ENCODE results near the gene DPP6.
"Not testable (repeated sequence)": the region's sequence is repeated elsewhere in the genome, so short reads cannot be mapped to it uniquely, and the experiment has no call there.

The DPP6 gene

GRCh38 chr7:154666768-154667167 lies 614.6 kb downstream of the DPP6 start:
- DNase-seq (ENCODE audit: low spot score): no peak

- DNase-seq (ENCODE audit: low spot score): no peak
These were observed 620.6 kb downstream of the DPP6 start for GRCh38 chr7:154672659-154673415.

- DNase-seq (ENCODE audit: low spot score): no peak
These were observed 622.0 kb downstream of the DPP6 start for GRCh38 chr7:154674191-154674590.

DNA sequence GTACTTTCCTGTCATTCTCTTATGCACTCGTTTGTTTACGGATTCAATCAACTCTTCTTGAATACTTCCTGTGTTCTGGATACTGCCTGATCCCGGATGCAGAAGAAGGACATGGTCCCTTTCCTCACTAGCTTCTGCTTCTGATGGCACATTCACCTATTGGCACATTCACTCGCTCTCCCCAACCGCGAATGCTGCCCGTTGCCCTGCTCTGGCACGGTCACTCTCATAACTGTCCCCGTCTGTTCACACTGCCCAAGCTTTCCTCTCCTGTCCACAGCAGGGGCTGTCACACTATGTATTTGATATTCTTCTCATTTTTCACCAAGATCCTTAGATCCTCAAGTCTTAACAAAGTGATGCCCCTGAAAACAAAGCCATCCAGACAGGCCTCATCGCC lies 623.4 kb downstream of the DPP6 start:
- no peak for DNase-seq (ENCODE audit: low spot score)

DNA sequence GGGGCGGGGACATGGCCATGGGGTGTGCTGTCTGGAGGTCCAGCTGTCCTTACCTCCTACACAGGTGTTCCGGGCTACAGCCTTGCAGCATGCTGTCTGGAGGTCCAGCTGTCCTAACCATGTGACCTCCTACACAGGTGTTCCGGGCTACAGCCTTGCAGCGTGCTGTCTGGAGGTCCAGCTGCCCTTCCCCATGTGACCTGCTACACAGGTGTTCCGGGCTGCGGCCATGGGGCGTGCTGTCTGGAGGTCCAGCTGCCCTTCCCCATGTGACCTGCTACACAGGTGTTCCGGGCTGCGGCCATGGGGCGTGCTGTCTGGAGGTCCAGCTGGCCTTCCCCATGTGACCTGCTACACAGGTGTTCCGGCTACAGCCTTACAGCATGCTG lies 623.8 kb downstream of the DPP6 start:
- DNase-seq (ENCODE audit: low spot score): not testable (repeated sequence)

DNA sequence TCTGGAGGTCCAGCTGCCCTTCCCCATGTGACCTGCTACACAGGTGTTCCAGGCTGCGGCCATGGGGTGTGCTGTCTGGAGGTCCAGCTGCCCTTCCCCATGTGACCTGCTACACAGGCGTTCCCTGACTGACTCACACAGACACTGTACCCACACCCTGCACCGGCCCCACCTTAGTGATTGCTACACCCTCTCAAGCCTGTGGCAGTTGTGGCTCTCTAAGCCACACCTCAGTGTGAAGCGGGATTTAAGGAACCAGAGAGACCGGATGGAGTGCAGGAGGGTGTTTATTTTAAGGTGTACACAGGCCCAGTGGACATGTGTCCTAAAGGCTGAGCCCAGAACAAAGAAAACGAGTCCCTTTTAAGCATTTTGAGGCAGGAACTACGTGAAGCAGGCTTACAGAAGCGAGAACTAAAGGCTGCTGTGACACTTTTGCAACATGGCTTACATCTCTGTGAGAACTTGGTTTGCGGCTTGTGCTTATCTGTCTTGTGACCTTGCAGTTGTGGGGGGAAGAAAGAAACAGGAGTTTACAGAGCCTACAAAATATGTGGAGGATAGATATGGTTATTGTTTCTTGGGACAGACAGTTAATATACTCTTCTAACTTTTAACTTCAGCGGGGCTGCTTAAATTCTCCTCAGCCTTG lies 624.4 kb downstream of the DPP6 start:
- DNase-seq (ENCODE audit: low spot score): no peak

- no peak for DNase-seq (ENCODE audit: low spot score)
These were observed 625.3 kb downstream of the DPP6 start for GRCh38 chr7:154677454-154677853.

DNA sequence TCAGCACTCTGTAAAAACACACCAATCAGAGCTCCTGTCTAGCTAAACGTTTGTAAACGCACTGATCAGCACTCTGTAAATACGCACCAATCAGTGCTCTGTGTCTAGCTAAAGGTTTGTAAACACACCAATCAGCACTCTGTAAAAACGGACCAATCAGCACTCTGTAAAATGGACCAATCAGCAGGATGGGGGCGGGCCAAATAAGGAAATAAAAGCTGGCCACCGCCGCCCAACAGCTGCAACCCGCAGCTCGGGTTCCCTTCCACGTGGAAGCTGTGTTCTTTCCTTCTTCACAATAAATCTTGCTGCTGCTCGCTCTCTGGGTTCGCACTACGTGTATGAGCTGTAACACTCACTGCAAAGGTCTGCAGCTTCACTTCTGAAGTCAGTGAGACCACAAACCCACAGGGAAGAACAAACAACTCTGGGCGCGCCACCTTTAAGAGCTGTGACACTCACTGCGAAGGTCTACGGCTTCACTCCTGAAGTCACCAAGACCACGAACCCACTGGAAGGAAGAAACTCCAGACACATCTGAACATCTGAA lies 625.9 kb downstream of the DPP6 start:
- DNase-seq (ENCODE audit: low spot score): not testable (repeated sequence)

- DNase-seq (ENCODE audit: low spot score): no peak
These were observed 627.3 kb downstream of the DPP6 start for GRCh38 chr7:154679379-154680053.

GRCh38 chr7:154680894-154681659 lies 628.9 kb downstream of the DPP6 start:
- no peak for DNase-seq (ENCODE audit: low spot score)

DNA sequence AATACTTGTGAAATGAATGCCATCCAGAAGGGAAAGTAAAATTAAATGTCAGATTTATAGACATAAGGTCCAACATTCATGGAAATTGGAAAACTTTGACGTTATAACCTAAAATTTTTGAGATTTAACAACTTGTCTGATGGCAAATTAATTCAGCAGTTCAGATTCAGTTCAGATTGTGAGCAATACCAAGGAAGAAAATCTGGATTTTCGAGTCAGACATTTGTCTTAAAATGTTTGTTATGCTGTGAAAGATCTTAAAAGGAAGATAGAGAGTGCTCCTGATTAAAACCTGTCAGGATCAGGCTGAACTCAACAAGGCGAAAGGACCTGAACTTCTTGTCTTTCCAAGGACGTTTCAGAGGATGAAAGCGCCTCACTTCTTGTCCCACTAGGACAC lies 629.8 kb downstream of the DPP6 start:
- DNase-seq (ENCODE audit: low spot score): no peak

DNA sequence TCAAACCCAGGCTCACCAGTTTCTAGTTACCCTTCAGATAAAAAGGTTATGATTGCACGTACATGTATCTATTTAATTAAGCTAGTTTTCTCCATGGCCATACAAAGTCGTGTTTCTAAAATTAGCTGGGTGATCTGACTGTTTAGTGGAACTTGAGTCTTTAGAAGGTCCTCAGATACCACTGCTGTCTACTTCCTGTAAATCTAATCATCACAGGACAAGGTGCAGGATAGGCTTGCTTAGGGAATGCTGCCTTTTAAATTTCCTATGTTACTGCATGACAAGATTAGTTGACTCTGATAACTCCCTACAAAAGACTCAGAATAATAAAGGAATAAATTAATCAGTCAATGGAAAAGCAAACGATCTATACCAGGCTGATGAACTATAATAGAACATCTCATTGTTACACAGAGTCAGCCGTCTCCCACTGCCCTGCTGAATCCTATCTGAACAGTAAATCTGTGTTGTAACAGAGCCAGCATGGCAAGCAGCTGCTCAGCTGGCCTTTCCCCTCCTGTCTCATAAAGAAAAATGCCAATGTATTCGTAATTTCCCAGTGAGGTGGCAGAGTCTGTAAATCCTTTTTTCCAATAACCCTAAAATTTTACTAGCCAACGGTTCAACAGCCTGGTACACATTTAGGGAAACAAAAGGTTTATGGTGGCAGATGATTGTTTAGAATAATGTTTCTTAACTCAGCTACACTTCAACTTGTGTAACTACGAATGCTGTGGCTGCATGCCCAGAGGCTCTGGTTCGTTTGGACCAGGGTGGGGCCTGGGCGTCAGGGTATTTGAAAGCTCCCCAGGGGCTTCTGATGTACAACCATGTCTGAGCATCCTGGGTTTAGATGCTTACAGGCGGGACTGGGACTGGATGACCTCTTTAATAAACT lies 632.7 kb downstream of the DPP6 start:
- DNase-seq (ENCODE audit: low spot score): no peak

GRCh38 chr7:154685564-154685901 lies 633.3 kb downstream of the DPP6 start:
- no peak for DNase-seq (ENCODE audit: low spot score)

DNA sequence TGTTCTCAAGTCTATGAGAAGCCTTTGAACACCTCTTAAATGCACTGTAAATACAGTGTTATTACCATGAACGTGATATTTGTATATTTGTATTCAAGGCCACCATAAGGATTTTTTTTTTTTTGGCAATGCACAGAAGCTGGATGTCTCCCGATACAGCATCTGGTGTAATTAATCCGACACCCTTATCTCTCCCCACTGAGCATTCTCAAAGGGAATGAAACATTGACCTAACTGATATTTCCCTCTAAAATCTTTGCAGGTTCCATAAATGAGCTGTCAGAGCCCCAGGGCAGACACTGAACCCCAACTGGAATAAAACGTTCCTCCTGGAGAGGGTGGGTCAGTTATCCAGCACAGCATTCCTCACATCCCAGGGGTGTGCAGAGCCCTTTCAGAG lies 634.1 kb downstream of the DPP6 start:
- DNase-seq (ENCODE audit: low spot score): no peak

- DNase-seq (ENCODE audit: low spot score): no peak
These were observed 636.8 kb downstream of the DPP6 start for GRCh38 chr7:154688952-154689351.

GRCh38 chr7:154690411-154690810 lies 638.2 kb downstream of the DPP6 start:
- DNase-seq (ENCODE audit: low spot score): no peak

- DNase-seq (ENCODE audit: low spot score): no peak
These were observed 641.5 kb downstream of the DPP6 start for GRCh38 chr7:154693661-154694060.

- DNase-seq (ENCODE audit: low spot score): no peak
These were observed 643.6 kb downstream of the DPP6 start for GRCh38 chr7:154695836-154696235.

DNA sequence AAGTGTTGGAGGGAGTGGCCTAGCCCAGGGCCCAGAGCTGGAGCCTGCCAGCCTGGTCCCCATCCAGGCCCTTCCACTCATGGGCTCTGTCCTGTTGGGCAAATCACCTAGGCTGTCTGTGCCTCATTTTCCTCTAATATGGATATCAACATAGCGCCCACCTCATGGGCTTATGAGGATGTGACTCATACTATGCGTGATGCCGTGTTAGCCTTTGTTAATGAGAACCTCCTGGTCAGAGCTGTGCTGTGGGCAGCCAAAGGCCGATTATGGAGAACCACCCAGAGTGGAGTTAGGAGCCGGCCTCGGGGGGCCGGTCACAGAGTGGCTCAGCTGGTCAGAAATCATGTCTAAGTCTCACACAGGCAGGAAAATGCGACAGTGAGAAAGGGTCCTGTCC lies 644.4 kb downstream of the DPP6 start:
- no peak for DNase-seq (ENCODE audit: low spot score)

DNA sequence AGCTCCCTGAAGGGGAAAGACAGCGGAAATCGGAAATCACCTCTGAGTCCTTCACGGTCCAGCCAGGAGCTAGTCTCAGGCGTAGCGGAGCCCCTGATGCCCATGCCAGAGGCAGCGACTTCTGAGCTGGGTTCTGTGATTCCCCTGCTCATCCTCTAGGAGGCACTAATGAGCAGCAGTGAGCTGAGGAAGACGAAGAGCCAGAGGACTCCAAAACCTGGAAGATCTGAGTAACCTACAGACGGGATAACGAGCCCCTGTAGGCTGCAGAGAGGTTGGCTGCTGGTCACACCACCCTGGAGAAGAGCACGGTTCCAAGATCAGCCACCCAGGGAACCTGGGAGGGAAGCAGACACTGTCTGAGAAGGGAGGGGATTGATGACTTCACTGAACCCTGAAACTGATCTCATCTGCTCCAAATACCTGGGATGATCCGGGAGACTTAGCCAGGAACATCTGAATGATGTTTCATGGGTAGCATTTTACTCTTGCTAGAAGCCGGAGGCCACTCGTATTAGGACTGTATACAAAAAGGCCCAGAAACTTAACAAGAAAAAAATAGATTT lies 646.6 kb downstream of the DPP6 start:
- DNase-seq (ENCODE audit: low spot score): no peak

- DNase-seq (ENCODE audit: low spot score): no peak
These were observed 647.2 kb downstream of the DPP6 start for GRCh38 chr7:154699417-154699816.

Measured in hematopoietic multipotent progenitor cell treated with erythropoietin and hydrocortisone succinate and interleukin-3 and kit ligand, for 15 days (in vitro differentiated cells).